Activated naive CD4-positive, alpha-beta T cell treated with anti-CD3 and anti-CD28 coated beads for 36 hours (primary cell): ENCODE results near the gene UTS2R. TPM values are rescaled to one million over a fixed set of nuclear protein-coding genes. Genes with fewer than 3 reads are reported as not detected.

Source experiments
- CTCF ChIA-PET: fragments of 350-600 bp; sonication (Branson Sonifier 250); formaldehyde crosslinking; loops from one replicate; lab custom pipeline; 2021; ENCODE audit warnings: antibody characterized with exemption; lab: Charles Lee
- DNase-seq: peaks from one replicate; pipeline ENCODE4 v3.0.0-alpha.2; 2020
- H3K27ac Mint-ChIP-seq: one replicate; pipeline ENCODE4 v1.8.0; 2021; ENCODE audit warnings: mild to moderate bottlenecking, mixed read lengths
- H3K27me3 Mint-ChIP-seq: one replicate; pipeline ENCODE4 v1.8.0; 2021; ENCODE audit warnings: low read depth, mixed read lengths
- H3K36me3 Mint-ChIP-seq: one replicate; pipeline ENCODE4 v1.8.0; 2021; ENCODE audit warnings: low read depth, mixed read lengths
- H3K4me1 Mint-ChIP-seq: one replicate; pipeline ENCODE4 v1.8.0; 2021; ENCODE audit warnings: low read depth, mixed read lengths
- H3K4me3 Mint-ChIP-seq: one replicate; pipeline ENCODE4 v1.8.0; 2021; ENCODE audit warnings: mild to moderate bottlenecking, moderate library complexity, mixed read lengths
- H3K9me3 Mint-ChIP-seq: one replicate; pipeline ENCODE4 v1.8.0; 2021; ENCODE audit warnings: mixed read lengths
- intact Hi-C: fragments of 100-400 bp; cut with micrococcal nuclease; formaldehyde crosslinking; loops from one replicate; pipeline ENCODE4 v1.15.1; 2023
- total RNA-seq, 2 experiments: library from RNA; stranded (reverse); gene quantifications; one replicate each; pipeline ENCODE4 v1.2.3, GENCODE V29; 2021

UTS2R gene
- total RNA-seq, 2 experiments from 2014 or later = not detected

- H3K36me3 Mint-ChIP-seq = peaks cover 3% of the 10 kb centered on the region
- CTCF ChIA-PET = no interaction called here
- intact Hi-C loops = no loop called here
- no peak for DNase-seq
- H3K27ac Mint-ChIP-seq = no peak overlapping the region
- no peaks in the 10 kb centered on the region for H3K27me3 Mint-ChIP-seq
- H3K4me1 Mint-ChIP-seq = peaks cover 20% of the 10 kb centered on the region
- no peaks in the 10 kb centered on the region for H3K9me3 Mint-ChIP-seq
- H3K4me3 Mint-ChIP-seq = no peak overlapping the region
These were observed 42.5 kb upstream of the UTS2R start for GRCh38 chr17:82328994-82329507.

GRCh38 chr17:82329683-82330321 is 41.8 kb upstream of the UTS2R start:
- peaks cover 20% of the 10 kb centered on the region for H3K4me1 Mint-ChIP-seq
- no peak overlapping the region for H3K27ac Mint-ChIP-seq
- H3K9me3 Mint-ChIP-seq = no peaks in the 10 kb centered on the region
- no peak overlapping the region for H3K4me3 Mint-ChIP-seq
- H3K27me3 Mint-ChIP-seq = no peaks in the 10 kb centered on the region
- intact Hi-C loops = no loop called here
- peaks cover 2% of the 10 kb centered on the region for H3K36me3 Mint-ChIP-seq
- no peak for DNase-seq
- CTCF ChIA-PET = no interaction called here

DNA sequence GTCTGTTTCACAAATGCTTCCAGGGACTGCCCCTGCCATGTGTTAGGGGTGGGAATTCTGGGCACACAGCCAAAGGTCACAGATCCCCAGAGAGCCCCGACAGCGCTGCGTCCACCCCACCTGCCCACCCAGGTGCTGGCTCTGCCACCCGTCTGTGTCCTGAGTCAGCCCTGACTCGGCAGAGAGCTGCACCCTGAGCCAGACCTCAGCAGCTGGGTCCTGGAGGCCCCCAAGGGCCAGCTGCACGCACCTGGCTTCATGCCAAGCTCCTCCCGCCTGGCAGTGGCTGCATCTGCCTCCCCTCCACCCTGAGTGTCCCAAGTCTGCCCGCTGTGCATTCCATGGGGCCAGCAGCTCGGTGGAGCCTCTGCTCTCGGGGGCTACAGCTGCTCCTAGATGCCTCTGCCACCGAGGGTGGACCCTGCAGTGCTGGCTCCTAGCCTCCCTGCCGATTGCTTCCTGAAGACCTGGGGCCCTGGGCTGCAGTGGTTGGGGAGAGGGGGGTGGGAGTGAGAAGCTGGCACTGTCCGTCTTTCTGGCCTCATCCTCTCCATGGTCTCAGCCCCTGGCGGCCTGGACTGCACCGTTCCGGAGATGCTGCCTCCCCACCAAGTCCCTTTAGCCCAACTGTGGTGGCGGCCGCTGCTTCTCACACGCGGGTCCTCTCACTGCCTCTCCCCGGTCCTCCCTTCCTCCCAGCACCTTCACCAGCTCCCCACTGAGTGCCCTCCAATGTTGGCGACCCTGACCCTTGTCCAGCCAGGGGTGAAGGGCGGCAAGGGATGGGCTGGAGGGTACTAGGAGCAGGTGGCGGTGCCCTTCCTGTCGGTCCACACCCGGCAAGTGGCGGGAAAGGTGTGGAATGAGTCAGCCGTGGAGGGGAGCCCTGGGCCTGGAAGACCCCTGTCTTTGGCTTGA is 41.0 kb upstream of the UTS2R start:
- Mint-ChIP-seq H3K4me1 (peaks cover 23% of the 10 kb centered on the region), H3K4me3 (no peak overlapping the region), H3K36me3 (no peaks in the 10 kb centered on the region), H3K9me3 (no peaks in the 10 kb centered on the region), H3K27ac (no peak overlapping the region), H3K27me3 (no peaks in the 10 kb centered on the region)
- CTCF ChIA-PET = interaction anchor here (0.7 kb wide), 1 partner anchor 13 kb away, joined by 3 read pairs; no protein-coding TSS in a partner anchor
- no peak for DNase-seq
- intact Hi-C loops = no loop called here

- intact Hi-C loops = no loop called here
- no peaks in the 10 kb centered on the region for H3K36me3 Mint-ChIP-seq
- peaks cover 27% of the 10 kb centered on the region for H3K4me1 Mint-ChIP-seq
- H3K9me3 Mint-ChIP-seq = no peaks in the 10 kb centered on the region
- no peak overlapping the region for H3K4me3 Mint-ChIP-seq
- DNase-seq = no peak
- no peak overlapping the region for H3K27ac Mint-ChIP-seq
- CTCF ChIA-PET = no interaction called here
- H3K27me3 Mint-ChIP-seq = no peaks in the 10 kb centered on the region
These were observed 40.1 kb upstream of the UTS2R start for GRCh38 chr17:82331345-82331939.

GRCh38 chr17:82332669-82333278 is 38.8 kb upstream of the UTS2R start:
- H3K4me3 Mint-ChIP-seq = peak overlapping the region; percentile 75
- no peak overlapping the region for H3K27ac Mint-ChIP-seq
- CTCF ChIA-PET = interaction anchor here (0.7 to 1.4 kb wide), 3 partner anchors 11 to 120 kb away, joined by 3 to 4 read pairs (median 3); partner anchors contain the start of gene CCDC57
- no peaks in the 10 kb centered on the region for H3K9me3 Mint-ChIP-seq
- H3K27me3 Mint-ChIP-seq = no peaks in the 10 kb centered on the region
- peaks cover 27% of the 10 kb centered on the region for H3K4me1 Mint-ChIP-seq
- no peaks in the 10 kb centered on the region for H3K36me3 Mint-ChIP-seq
- peak; percentile 39 for DNase-seq
- intact Hi-C loops = no loop called here

- no peaks in the 10 kb centered on the region for H3K36me3 Mint-ChIP-seq
- no peak within 1 kb of the TSS for H3K27ac Mint-ChIP-seq
- H3K4me3 Mint-ChIP-seq = peak within 1 kb of the TSS; percentile 75
- peaks cover 27% of the 10 kb centered on the region for H3K4me1 Mint-ChIP-seq
- intact Hi-C loops = no loop called here
- H3K27me3 Mint-ChIP-seq = no peaks in the 10 kb centered on the region
- DNase-seq = no peak
- H3K9me3 Mint-ChIP-seq = no peaks in the 10 kb centered on the region
- CTCF ChIA-PET = interaction anchor here (0.6 to 1.4 kb wide), 6 partner anchors 12 to 471 kb away, joined by 3 to 5 read pairs (median 3); partner anchors contain the start of gene CCDC57
These were observed 38.0 kb upstream of the UTS2R start, which contains the start of gene SECTM1 for GRCh38 chr17:82333279-82334171. Gene SECTM1 (minus strand): TSS chr17:82333766. CDS start chr17:82327240, 6,526 bp downstream.

GRCh38 chr17:82334204-82334621 is 37.4 kb upstream of the UTS2R start:
- Mint-ChIP-seq H3K9me3 (no peaks in the 10 kb centered on the region), H3K4me1 (peaks cover 27% of the 10 kb centered on the region), H3K27ac (no peak overlapping the region), H3K36me3 (no peaks in the 10 kb centered on the region), H3K27me3 (no peaks in the 10 kb centered on the region), H3K4me3 (peak overlapping the region; percentile 68)
- CTCF ChIA-PET = interaction anchor here (0.6 to 1.4 kb wide), 5 partner anchors 34 to 471 kb away, joined by 3 to 5 read pairs (median 3); partner anchors contain the start of gene CCDC57
- no peak for DNase-seq
- intact Hi-C loops = no loop called here

- Mint-ChIP-seq H3K4me3 (peak overlapping the region; percentile 68), H3K27ac (peak overlapping the region; percentile 72)
- intact Hi-C loops = no loop called here
These were observed 36.8 kb upstream of the UTS2R start for GRCh38 chr17:82334622-82335394.

GRCh38 chr17:82338858-82339633 is 32.5 kb upstream of the UTS2R start:
- DNase-seq = no peak
- CTCF ChIA-PET = no interaction called here
- H3K9me3 Mint-ChIP-seq = peaks cover 6% of the 10 kb centered on the region
- no peak overlapping the region for H3K4me3 Mint-ChIP-seq
- H3K27me3 Mint-ChIP-seq = no peaks in the 10 kb centered on the region
- intact Hi-C loops = no loop called here
- no peaks in the 10 kb centered on the region for H3K36me3 Mint-ChIP-seq
- H3K27ac Mint-ChIP-seq = no peak overlapping the region
- H3K4me1 Mint-ChIP-seq = peaks cover 20% of the 10 kb centered on the region

More at GRCh38 chr17:82334622-82335394, 36.8 kb upstream of the UTS2R start:
- DNase-seq = no peak
- H3K36me3 Mint-ChIP-seq = no peaks in the 10 kb centered on the region
- H3K9me3 Mint-ChIP-seq = no peaks in the 10 kb centered on the region
- no peaks in the 10 kb centered on the region for H3K27me3 Mint-ChIP-seq
- CTCF ChIA-PET = no interaction called here
- peaks cover 27% of the 10 kb centered on the region for H3K4me1 Mint-ChIP-seq
